ENCODE results near the gene MRPL3. TPM values are rescaled to one million over a fixed set of nuclear protein-coding genes. Genes with fewer than 3 reads are reported as not detected.

The MRPL3 gene
- total RNA-seq, 1 experiment from 2014 or later: 142 TPM

DNA sequence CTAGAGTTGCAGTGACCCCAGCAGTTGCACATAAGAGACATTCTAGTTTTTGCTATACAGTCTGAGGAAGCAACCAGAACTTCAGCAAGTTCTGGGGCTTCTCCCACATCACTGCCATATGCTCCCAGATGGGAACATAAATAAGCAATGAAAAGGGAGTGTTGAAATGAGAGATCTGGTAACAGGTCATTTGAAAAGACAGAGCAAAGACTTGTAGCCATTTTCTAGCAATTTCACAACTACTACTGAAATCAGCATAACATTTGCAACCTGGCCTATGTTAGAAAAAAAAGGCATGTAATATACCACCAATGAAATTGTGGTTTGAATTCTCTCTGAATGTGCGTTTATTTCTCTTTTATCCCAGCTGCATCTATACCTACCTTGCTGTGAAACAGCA lies 63.7 kb downstream of the MRPL3 start:
- H2AFZ ChIP-seq (ENCODE audit: low read depth, low read length, poor library complexity, severe bottlenecking): no peak overlapping the region
- no TSS peak for BruUV-seq (replicated peaks)
- H3K79me2 ChIP-seq (ENCODE audit: insufficient read depth, low read length): no peaks in the 10 kb centered on the region
- ATAC-seq (no peak), DNase-seq (ENCODE audit: low read depth, low spot score) (no peak)
- no peak overlapping the region for H3K9ac ChIP-seq (ENCODE audit: low read length)
- no peaks in the 10 kb centered on the region for H4K20me1 ChIP-seq (ENCODE audit: insufficient read depth)
- ChIA-PET CTCF (no interaction called here), RAD21 (ENCODE audit: low non-redundant PET in 1 of 2, low total read pairs in 2 of 2, uncharacterized antibody in 2 of 2, unreplicated experiment in 2 of 2) (no interaction called here), POLR2A (no interaction called here)
- no peaks in the 10 kb centered on the region for H3K27me3 ChIP-seq (ENCODE audit: insufficient read depth, low read length)
- no peaks in the 10 kb centered on the region for H3K36me3 ChIP-seq (ENCODE audit: control insufficient read depth in 1 of 2, insufficient read depth in 2 of 2, low read length in 2 of 2)
- no peak for TF ChIP-seq ZFX (IDR thresholded peaks at IDR 0.05)
- intact Hi-C loops (cut with micrococcal nuclease): no loop called here
- H3K9me2 ChIP-seq (ENCODE audit: insufficient read depth): no peaks in the 10 kb centered on the region
- H3K27ac ChIP-seq (ENCODE audit: low read depth, low read length): no peak overlapping the region
- H3K9me3 ChIP-seq (ENCODE audit: control insufficient read depth in 1 of 2, insufficient read depth in 1 of 2, low read depth in 1 of 2, low read length in 2 of 2): no peaks in the 10 kb centered on the region
- H3K4me3 ChIP-seq (replicated peaks in 1 of 2; ENCODE audit: low read depth in 1 of 2, low read length in 2 of 2): no peak overlapping the region
- H3K4me1 ChIP-seq (ENCODE audit: control insufficient read depth in 1 of 2, insufficient read depth in 2 of 2, low read length in 2 of 2): no peaks in the 10 kb centered on the region
- H3K4me2 ChIP-seq (ENCODE audit: low read length): no peak overlapping the region

DNA sequence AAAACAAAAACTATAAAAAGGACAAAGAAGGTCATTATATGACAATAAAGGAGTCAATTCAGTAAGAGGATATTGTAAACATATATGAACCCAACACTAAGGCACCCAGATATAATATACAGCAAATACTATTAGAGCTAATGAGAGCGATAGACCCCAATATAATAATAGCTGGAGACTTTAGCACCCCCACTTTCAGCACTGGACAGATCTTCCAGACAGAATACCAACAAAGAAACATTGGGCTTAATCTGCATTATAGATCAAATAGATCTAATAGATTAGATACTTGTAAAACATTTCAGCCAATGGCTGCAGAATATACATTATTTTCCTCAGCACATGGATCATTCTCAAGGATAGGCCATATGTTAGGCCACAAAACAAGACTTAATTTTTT lies 67.8 kb downstream of the MRPL3 start:
- no TSS peak for BruUV-seq (replicated peaks)
- H3K9ac ChIP-seq (ENCODE audit: low read length): no peak overlapping the region
- intact Hi-C loops (cut with micrococcal nuclease): no loop called here
- H2AFZ ChIP-seq (ENCODE audit: low read depth, low read length, poor library complexity, severe bottlenecking): no peak overlapping the region
- no peaks in the 10 kb centered on the region for H4K20me1 ChIP-seq (ENCODE audit: insufficient read depth)
- H3K79me2 ChIP-seq (ENCODE audit: insufficient read depth, low read length): no peaks in the 10 kb centered on the region
- POLR2A ChIA-PET: no interaction called here
- DNase-seq (ENCODE audit: low read depth, low spot score) (no peak), ATAC-seq (no peak)
- no peaks in the 10 kb centered on the region for H3K27me3 ChIP-seq (ENCODE audit: insufficient read depth, low read length)
- no peaks in the 10 kb centered on the region for H3K9me2 ChIP-seq (ENCODE audit: insufficient read depth)
- TF ChIP-seq, protein P1, sequence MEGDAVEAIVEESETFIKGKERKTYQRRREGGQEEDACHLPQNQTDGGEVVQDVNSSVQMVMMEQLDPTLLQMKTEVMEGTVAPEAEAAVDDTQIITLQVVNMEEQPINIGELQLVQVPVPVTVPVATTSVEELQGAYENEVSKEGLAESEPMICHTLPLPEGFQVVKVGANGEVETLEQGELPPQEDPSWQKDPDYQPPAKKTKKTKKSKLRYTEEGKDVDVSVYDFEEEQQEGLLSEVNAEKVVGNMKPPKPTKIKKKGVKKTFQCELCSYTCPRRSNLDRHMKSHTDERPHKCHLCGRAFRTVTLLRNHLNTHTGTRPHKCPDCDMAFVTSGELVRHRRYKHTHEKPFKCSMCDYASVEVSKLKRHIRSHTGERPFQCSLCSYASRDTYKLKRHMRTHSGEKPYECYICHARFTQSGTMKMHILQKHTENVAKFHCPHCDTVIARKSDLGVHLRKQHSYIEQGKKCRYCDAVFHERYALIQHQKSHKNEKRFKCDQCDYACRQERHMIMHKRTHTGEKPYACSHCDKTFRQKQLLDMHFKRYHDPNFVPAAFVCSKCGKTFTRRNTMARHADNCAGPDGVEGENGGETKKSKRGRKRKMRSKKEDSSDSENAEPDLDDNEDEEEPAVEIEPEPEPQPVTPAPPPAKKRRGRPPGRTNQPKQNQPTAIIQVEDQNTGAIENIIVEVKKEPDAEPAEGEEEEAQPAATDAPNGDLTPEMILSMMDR (IDR thresholded peaks at IDR 0.05 in 2 of 3, conservative IDR thresholded peaks at IDR 0.05 in 1 of 3; ENCODE audit: borderline replicate concordance in 1 of 3, insufficient read depth in 1 of 3, low read depth in 2 of 3, low read length in 2 of 3): no peak
- TF ChIP-seq, protein P2, sequence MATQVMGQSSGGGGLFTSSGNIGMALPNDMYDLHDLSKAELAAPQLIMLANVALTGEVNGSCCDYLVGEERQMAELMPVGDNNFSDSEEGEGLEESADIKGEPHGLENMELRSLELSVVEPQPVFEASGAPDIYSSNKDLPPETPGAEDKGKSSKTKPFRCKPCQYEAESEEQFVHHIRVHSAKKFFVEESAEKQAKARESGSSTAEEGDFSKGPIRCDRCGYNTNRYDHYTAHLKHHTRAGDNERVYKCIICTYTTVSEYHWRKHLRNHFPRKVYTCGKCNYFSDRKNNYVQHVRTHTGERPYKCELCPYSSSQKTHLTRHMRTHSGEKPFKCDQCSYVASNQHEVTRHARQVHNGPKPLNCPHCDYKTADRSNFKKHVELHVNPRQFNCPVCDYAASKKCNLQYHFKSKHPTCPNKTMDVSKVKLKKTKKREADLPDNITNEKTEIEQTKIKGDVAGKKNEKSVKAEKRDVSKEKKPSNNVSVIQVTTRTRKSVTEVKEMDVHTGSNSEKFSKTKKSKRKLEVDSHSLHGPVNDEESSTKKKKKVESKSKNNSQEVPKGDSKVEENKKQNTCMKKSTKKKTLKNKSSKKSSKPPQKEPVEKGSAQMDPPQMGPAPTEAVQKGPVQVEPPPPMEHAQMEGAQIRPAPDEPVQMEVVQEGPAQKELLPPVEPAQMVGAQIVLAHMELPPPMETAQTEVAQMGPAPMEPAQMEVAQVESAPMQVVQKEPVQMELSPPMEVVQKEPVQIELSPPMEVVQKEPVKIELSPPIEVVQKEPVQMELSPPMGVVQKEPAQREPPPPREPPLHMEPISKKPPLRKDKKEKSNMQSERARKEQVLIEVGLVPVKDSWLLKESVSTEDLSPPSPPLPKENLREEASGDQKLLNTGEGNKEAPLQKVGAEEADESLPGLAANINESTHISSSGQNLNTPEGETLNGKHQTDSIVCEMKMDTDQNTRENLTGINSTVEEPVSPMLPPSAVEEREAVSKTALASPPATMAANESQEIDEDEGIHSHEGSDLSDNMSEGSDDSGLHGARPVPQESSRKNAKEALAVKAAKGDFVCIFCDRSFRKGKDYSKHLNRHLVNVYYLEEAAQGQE (IDR thresholded peaks at IDR 0.05; ENCODE audit: low read depth): peak; percentile 19; the same call in 1 of the 2 replicates
- no peak overlapping the region for H3K4me3 ChIP-seq (replicated peaks in 1 of 2; ENCODE audit: low read depth in 1 of 2, low read length in 2 of 2)
- CTCF ChIA-PET: no interaction called here
- H3K36me3 ChIP-seq (ENCODE audit: control insufficient read depth in 1 of 2, insufficient read depth in 2 of 2, low read length in 2 of 2): no peaks in the 10 kb centered on the region
- H3K27ac ChIP-seq (ENCODE audit: low read depth, low read length): no peak overlapping the region
- no peaks in the 10 kb centered on the region for H3K4me1 ChIP-seq (ENCODE audit: control insufficient read depth in 1 of 2, insufficient read depth in 2 of 2, low read length in 2 of 2)
- no peak overlapping the region for H3K4me2 ChIP-seq (ENCODE audit: low read length)
- no peaks in the 10 kb centered on the region for H3K9me3 ChIP-seq (ENCODE audit: control insufficient read depth in 1 of 2, insufficient read depth in 1 of 2, low read depth in 1 of 2, low read length in 2 of 2)
- RAD21 ChIA-PET (ENCODE audit: low non-redundant PET in 1 of 2, low total read pairs in 2 of 2, uncharacterized antibody in 2 of 2, unreplicated experiment in 2 of 2): no interaction called here

Measured in HCT116 (cell line).